Tongue (tissue), 2 donors: Measurements from ENCODE around the gene CRB2. TPM values are rescaled to one million over a fixed set of nuclear protein-coding genes. Genes with fewer than 3 reads are reported as not detected.

ENCODE experiments used
- DNase-seq: peaks from one replicate; pipeline ENCODE4 v3.0.0-alpha.2; 2015
- total RNA-seq: library from RNA; depleted of rRNA; stranded (reverse); fragments of >200 nt; gene quantifications from one replicate; pipeline ENCODE4 v1.2.3, GENCODE V29; 2014

Gene CRB2
- total RNA-seq, 1 donor from 2014 or later: 0.72 TPM

DNA sequence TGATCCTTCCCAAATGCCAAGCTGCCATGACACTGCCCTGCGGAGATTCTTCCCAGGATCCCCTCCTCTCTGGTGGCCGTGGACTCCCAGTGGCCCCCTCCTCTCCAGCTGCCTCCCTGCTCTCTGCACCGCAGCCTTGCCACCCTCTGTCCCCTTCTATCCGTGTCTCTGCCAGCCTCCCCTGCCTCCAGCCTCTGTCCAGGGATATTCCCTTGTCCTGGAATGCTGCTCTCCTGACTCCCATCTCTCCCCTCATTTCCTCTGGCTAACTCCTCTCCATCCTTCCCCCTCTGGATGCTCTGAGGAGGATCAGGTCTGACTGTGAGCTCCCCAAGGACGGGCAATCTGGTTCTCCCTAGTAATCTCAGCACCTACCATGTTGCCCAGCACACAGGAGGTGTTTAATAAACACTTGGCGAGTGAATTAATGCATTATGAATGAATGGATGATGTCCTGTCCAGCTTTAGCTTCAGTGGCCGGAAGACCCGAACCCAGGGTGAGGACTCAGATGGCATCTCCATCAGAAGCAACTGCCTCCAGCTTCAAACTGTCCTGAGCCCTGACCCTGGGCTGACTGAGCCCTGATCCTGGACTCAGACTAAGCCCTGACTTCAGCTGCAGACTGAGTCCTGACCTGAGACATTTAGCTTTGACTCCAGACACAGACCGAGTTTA is 7.5 kb upstream of the CRB2 start:
- no peak for DNase-seq

DNA sequence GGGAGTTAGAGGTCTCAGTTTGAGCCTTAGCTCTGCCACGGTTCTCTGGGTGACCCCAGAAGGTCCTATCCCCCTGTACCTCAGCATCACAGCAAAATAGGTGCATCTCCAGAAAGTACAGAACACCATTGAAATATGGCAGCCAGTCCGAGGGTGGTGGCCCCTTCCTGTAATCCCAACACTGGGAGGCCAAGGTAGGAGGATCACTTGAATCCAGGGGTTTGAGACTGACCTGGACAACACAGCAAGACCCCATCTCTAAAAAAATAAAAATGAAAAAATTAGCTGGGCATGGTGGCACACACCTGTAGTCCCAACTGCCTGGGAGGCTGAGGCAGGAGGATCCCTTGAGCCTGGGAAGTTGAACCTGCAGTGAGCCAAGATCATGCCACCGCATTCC is 7.0 kb upstream of the CRB2 start:
- no peak for DNase-seq

DNA sequence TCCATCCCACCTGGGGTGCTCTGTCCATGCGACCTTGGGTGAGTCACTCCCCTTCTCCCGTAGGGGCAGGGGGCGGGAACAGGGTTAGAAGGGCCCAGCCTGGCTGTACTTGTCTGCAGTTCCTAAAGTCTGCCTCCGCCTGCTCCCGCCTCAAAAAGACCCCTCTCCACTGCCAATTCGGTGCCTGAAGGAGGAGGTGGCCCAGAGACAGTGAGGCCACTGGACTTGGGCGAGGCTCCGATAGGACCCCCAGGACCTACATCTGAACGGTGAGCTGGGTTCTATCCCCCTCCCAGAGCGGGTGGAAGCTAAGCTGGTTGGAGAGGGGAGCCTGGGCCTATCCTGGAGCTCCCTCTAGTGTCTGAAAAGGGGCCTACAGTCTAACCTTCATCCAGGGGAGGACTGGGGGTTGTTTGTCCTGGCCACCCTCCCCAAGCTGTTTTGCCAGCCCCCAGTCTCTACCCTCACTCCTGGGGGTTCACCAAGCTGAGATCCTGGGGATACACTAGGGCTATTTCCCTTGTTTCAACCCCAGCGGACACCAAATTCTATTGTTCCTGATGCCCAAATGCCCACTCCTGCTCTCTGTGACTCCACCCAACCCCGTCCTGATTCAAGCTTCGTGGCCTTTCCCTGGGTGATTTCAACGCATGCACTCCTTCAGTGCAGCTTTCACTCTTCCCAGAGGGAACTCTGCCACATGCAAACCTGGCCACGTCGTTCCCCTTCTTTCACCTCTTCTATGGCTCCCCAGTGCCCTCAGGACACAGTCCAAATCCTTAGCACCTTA is 6.1 kb upstream of the CRB2 start:
- DNase-seq: peak; percentile 82

DNA sequence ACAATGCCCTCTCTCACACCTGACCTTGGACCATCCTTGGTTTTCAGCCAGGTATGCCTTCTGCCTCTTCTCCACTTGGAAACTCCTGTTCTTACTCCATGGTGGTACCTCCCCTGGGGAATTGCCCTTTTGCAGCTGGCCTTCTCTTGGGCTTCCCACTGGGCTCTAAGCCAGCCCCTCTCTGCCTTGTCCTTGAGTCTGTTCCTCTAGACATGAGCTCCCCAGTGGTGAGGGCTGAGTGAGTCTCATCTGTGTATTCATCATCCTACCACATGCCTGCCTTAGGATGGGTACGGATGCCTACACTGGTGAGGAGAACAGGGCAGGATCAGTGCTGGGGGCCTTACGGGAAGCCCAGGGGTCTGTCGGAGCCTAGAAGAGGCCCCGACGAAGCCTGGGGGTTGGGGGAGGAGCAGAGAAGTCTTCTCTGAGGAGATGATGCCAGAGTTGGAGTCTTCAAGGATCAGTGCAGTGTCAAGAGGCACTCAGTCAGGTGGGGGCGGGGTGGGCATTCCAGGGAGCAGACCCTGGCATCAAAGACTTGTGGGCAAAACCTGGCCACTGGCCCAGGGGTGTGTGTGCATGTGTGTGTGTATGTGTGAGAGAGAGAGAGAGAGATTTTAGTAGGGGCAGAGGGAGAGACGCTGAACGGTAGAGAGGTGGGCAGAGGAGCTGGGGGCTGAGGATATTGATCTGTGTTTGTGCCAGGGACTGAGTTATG is 5.2 kb upstream of the CRB2 start:
- DNase-seq: no peak

DNA sequence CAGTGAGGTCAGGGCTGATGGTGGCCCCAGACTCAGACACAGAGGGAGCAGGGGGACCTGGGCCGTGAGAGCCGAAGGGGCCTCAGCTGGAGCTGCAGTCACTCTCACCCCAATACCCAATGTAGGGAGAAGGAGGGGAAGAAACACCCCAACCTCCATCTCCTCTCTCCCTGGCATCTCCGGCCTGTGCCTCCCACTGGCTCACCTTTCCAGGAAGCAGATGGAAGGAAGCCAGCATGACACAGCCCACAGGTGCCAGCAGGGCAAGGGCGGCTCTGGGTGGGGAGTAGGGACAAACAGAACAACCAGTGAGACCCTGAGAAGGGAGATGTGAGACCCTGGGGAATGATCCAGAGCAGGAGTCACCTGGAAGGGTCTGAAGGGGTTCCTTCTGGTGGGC is 3.0 kb upstream of the CRB2 start:
- no peak for DNase-seq

DNA sequence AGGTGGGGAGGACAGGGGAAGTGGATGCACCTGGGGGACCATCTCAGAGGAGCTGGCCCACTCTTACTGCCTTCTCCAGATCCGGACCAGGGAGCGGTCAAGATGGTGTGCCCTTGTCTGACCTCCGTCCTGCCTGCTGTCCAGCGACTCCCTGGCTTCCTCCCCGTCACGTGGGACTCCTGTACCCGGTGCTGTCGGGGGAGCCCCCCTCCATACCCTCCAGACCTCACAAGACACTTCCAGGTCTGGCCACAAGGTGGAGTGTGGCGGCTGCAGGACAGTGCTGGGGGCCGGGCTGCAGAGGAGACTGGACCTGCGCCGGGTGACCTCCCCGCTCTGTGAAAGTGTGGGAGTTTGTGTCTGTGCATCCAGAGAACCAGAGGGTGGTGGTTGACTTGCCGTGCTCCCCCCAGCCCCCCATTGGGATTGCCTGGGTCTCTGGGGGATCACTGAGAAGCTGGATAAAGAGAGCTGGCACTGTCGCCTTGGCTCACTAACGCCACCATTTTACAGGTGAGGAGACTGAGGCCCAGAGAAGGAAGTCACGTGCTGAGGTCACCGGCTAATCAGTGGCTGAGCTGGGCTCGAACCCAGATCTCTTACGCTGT is 1.9 kb upstream of the CRB2 start:
- peak; percentile 77 for DNase-seq

DNA sequence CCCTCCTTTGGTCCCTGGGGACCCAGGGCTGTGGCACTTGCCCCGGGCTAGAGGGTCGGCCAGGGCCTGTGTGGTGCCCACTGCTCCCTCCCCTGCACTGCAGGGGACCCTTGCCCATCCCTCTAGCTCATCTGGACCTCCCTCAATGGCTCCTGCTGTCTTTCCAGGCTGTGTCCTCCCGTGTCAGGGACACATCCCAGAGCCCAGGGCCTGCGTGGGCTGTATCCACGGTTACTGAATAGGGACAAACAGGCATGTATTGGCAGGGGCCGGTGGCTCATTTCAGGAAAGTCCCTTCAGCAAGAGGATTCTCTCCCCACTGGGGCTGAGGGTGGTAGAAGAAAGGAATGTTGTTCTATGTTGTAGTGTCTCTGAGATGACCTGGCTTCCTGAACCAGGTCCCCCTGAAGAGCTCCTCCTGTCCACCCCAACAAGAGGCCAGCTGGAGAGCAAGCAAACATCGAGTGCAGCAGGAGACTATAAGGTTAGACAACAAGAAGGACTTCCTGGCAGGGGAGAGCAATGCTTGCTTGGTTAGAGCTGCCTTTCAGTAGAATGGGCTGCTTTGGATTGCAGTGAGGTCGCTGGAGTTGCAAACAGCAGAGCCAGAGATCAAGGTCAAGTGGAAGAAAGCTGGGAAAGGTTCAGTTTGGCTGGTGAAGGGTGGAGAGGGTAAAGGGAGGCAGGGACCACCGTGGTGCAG is 1.0 kb upstream of the CRB2 start:
- no peak for DNase-seq

DNA sequence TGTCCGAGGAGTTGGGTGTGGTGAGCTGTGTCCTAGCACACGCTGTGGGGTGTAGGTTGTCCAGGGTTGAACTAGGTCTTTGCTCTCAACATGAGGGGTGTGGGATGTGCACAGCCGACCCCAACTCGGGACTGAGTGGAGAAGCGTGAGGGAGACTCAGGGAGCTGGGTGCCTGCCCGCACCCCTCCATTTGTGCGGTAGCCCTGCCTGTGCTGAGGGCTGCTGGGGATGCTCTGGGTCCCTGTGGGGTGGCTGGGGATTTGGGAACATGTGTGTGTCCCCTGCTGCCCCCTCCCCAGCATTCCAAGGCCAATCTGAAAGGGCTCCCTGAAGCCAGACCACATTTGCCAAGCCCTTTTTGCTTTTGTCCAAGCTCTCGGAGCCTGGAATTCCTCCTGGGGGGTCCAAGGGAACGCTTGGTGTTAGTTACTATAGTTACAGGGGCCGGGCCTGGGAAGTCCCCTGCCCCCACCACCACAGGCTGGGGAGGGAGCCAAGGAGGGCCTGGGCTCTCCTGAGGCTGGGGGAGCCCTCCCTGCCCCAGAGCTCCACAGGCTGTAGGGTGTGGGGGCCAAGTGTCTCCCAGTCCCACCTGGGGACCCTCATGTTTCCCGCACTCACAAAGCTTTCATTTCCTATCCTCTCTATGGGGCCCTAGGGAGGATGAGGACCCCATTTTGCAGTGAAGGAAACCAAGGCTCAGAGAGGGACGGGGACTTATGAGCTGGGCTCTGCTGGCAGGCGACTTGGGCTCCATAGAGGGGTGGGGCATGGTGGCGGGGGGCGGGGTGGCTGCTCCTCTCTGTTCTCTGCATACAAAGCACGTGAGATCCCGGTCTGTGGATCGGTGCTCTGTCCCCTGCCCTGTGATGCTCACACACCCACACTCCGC is 1.1 kb downstream of the CRB2 start:
- DNase-seq: no peak

DNA sequence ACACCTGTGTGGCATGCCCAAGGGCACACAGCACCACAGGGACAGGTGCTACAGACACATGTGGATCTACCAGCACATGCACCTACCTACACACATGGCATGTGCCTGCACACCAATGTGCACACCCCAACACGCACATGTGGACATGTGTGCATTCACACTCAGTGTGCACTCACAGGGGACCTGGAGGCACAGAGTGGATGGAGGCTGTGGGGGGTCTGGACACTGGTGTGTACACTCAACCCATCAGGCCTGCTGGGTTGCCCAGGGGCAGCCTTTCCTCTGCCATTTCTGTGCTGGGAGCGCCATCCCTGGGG is 1.7 kb downstream of the CRB2 start:
- DNase-seq: no peak

DNA sequence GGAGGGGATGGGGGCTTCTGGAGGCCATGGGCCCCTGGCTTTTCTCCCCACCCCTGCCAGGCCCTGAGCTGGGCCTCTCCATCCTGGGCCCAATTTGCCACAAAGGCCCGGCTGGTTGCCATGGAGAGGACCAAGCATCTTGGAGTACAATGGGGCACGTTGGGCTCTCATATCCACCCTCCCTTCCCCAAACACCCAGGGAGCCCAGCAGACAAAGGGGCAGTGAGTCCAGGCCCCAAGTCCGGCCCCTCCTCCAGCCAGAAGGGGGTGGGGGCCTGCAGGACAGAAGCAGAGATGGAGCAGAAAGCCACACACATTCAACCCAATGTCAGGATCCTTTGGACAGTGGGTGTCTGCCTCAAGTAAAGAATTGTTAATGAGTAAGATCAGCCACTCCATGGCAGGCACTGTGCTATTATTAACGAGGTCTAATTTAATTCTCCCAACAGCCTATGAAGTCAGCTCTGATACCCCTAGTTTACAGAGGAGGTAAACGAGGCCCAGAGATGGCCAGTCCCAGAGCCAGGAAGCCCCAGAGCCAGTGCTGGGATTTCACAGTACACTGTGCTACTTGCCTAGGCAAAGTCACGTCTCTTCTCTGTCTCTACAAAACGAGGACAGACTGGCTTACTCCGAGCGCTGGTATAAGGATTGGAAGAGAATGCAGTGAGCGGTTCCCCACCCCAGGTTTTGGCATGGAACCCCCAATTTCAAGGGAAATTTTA is 2.3 kb downstream of the CRB2 start:
- no peak for DNase-seq

DNA sequence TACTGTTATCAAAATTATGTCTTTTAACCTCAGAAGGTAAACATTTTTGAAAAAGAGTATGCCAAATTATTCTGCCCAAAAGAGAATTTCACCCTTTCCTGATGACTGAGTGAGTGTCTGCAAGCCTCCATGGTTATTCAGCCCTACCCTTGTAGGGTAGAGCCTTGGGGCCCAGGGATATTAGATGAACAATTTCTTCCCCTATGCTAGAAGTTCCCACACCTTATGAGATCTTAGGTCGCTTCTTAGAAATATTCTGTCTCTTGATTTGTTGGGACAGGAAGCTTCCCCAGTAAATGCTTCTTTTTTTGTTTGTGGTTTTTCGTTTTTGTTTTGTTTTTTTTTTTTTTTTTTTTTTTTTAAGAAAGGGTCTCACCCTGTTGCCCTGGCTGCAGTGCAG is 3.1 kb downstream of the CRB2 start:
- DNase-seq: no peak

DNA sequence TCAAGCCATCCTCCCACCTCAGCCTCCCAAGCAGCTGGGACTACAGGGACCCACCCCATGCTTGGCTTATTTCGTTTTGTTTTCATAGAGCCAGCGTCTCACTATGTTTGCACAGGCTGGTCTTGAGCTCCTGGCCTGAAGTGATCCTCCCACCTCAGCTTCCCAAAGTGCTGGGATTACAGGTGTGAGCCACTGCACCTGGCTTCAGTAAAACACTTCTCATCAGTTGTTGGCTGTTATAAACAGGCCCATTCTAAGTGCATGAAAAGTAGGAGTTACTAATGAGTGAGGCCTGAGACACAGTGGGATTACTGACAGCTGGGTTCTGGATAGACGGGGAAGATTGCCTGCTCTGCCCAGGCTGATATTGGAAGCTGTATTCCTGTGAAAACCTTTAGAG is 3.5 kb downstream of the CRB2 start:
- no peak for DNase-seq

DNA sequence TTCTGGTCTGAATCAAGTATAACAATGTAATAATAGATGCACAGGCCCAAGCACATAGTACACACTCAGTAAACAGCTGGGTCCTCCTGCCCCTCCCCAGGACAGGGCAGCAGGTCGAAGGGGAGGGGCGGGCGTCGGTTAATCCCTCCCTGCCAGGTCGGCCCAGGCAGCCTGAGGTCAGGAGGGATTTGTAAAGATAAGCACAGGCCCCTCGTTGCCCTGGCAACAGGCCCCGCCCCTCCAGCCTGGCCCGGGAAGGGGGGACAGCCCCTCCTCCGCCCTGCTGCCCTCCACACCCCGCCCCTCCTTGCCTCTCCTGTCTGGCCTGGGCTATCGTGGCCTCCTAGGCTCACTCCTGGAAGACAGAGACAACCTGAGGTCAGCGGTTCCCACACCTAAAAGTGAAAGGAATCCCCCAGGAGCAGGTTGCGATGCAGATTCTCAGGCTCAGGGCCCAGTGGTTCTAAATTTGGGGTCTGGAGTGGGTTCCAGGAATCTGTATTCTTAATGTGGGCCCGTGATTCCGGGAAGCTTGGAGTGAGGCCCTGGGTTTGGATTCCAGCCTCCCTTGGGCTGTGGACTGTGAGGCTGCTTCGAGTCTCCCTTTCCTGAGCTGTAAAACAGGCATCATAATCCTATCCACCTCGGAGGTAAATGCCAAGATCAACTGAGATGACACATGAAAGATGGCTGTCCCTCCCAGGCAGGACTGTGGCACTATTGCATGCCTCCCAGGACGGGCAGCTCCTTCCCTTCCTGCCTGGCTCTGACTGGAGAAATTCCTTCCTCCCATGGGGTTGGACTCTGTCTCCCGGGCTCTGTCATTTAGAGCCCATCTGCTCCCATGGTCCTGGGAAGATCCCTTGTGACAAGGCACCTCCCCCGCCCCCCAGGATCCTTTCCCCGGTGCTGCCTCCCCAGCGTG is 4.4 kb downstream of the CRB2 start:
- peak; percentile 55 for DNase-seq

DNA sequence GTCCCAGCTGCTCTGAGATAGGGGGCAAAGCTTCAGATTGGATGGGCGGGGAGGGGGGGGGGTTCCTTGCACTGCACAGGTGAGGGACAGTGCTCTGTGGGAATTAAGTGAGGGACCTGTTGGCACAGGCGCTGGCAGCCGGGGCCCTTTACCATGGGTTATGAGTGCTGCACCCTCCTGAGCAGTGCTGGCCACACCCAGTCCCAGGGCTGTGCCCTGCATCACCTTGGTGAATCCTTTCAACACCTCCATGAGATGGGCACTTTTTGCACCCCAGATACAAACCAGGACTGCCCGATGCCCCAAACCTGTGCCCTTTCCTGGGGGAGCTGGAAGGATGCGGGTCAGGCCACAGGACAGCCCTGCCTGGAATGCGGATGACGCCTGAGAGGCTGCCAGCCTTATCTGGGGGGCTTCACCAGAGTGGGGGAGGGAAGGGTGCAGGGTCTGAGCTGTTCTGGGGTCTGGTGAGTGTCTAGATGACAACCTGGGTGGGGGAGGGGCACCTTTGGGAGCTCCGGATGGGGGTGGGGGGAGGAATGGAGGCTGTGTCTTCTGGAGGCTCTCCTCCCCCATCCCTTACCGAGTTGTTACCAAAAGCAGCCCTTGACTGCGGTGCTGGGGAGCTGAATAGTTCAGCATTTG is 5.2 kb downstream of the CRB2 start:
- DNase-seq: no peak

DNA sequence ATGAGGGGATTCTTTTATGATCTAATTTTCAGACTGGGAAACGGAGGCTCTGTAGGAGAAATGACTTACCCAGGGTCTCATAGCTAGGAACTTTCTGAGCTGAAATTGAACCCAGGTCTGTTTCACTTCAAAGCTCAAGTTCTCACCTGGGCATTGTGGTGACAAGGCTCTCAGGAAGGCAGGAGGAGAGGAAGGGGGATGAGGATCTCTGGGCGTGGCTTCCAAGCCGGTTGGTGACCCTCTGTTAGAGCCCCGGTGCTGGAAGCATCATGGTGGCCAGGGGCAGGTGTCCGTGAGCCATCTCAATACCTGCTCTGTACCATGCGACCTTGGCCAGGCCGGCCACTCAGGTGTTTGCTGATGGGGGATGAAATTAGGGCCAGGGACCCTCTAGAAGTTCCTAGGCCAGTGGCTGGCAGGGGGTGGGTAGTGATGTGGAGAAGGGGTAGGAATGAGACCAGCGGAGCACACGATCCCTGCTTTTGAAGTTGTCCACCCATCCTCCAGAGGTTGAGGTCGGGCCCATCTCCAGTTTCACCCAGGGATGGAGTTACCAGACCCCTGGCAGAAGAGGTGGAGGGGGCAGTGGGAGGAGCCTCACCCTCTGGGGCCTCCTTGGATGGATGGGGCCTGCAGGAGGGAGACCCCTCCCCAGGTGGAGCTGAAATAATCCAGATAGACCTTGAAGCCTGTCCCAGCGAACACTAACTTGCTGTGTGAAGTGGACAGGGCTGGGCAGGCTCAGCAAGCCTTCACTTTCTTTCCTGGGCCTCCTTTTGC is 5.9 kb downstream of the CRB2 start:
- no peak for DNase-seq

DNA sequence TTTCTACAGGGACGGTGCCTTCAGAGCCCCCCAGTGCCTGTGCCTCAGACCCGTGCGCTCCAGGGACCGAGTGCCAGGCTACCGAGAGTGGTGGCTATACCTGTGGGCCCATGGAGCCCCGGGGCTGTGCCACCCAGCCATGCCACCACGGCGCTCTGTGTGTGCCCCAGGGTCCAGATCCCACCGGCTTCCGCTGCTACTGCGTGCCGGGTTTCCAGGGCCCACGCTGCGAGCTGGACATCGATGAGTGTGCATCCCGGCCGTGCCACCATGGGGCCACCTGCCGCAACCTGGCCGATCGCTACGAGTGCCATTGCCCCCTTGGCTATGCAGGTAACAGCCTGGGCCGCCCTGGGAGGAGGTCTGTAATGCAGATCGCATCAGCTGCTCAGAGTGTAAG is 6.9 kb downstream of the CRB2 start:
- DNase-seq: no peak

DNA sequence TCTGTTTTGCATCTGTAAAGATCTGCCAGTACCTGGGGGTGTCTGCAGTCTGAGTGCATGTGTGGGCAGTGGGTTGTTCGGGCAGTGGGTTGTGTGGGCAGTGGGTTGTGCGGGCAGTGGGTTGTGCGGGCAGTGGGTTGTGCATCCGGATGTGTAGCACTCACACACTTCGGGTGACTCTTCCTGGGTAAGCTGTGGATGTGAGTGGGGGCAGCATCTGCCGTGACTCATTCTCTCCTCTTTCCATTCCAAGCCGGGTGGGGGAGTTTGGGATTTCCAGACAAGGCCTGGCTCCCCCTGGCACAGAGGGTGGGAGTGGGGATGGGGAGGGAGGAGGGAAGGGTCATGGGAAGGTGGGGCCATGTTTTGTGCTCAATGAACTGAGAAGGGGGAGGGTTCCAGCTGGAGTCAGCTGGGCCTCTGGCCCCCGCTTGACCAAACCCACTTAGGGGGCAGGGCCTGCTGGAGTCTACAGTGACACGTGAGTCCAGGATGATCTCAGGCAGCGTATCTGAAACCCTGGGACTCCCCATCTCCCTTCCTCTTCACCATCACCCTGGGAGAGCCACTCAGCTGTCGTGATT is 8.3 kb downstream of the CRB2 start:
- DNase-seq: peak; percentile 67
